HCT116 (cell line): ENCODE measurements around the gene SYTL3.

Experiments
- CBX3 ChIP-seq: IDR thresholded peaks from 2 replicates; pipeline ENCODE4 v1.6.1; 2012; ENCODE audit warnings: low read depth
- CEBPB ChIP-seq: IDR thresholded peaks from 2 replicates; pipeline ENCODE4 v1.6.1; 2012; ENCODE audit warnings: low read depth
- ELF1 ChIP-seq: IDR thresholded peaks from 2 replicates; pipeline ENCODE4 v1.6.1; 2012; ENCODE audit warnings: low read depth, borderline replicate concordance
- EZH2 ChIP-seq: fragments of 200-600 bp; sonication (generic); IDR thresholded peaks from 2 replicates; pipeline ENCODE4 v1.6.1; 2017; ENCODE audit warnings: antibody characterized with exemption, mixed run types
- FOSL1 ChIP-seq: IDR thresholded peaks from 2 replicates; pipeline ENCODE4 v1.6.1; 2012; ENCODE audit warnings: low read depth
- POLR2A ChIP-seq: IDR thresholded peaks from 2 replicates; pipeline ENCODE4 v1.7.0; 2011; ENCODE audit warnings: borderline replicate concordance; ENCODE audit not compliant: insufficient read depth, insufficient read length; ENCODE audit errors: extremely low read depth
- POLR2AphosphoS5 ChIP-seq: IDR thresholded peaks from 2 replicates; pipeline ENCODE4 v1.6.1; 2011; ENCODE audit warnings: mild to moderate bottlenecking, low read depth, low read length, moderate library complexity
- SIN3A ChIP-seq: IDR thresholded peaks from 2 replicates; pipeline ENCODE4 v1.6.1; 2012; ENCODE audit warnings: low read depth
- TCF7L2 ChIP-seq: IDR thresholded peaks from 2 replicates; pipeline ENCODE4 v1.7.0; 2011; ENCODE audit warnings: borderline replicate concordance, inconsistent platforms; ENCODE audit not compliant: insufficient read depth, insufficient read length; ENCODE audit errors: extremely low read depth
- ZFX ChIP-seq: fragments of 450-650 bp; IDR thresholded peaks from 2 replicates; pipeline ENCODE4 v1.6.1; 2017
- TF ChIP-seq, protein P1 (sequence below): IDR thresholded peaks from 2 replicates; pipeline ENCODE4 v1.6.1; 2012; ENCODE audit warnings: low read depth
- TF ChIP-seq, protein P2 (sequence below), 3 experiments: fragments of 200-600 bp in 1 of 3; sonication (generic) in 1 of 3; IDR thresholded peaks in 2 of 3; conservative IDR thresholded peaks in 1 of 3; 2 replicates each; pipeline ENCODE4 v1.5.1; 2012 to 2017; ENCODE audit warnings: low read depth in 2 of 3, low read length in 2 of 3, antibody characterized with exemption in 1 of 3, borderline replicate concordance in 1 of 3, control low read depth in 1 of 3, mild to moderate bottlenecking in 1 of 3, mixed read lengths in 1 of 3, mixed run types in 1 of 3, moderate library complexity in 1 of 3; ENCODE audit not compliant: insufficient read depth in 1 of 3

DNA sequence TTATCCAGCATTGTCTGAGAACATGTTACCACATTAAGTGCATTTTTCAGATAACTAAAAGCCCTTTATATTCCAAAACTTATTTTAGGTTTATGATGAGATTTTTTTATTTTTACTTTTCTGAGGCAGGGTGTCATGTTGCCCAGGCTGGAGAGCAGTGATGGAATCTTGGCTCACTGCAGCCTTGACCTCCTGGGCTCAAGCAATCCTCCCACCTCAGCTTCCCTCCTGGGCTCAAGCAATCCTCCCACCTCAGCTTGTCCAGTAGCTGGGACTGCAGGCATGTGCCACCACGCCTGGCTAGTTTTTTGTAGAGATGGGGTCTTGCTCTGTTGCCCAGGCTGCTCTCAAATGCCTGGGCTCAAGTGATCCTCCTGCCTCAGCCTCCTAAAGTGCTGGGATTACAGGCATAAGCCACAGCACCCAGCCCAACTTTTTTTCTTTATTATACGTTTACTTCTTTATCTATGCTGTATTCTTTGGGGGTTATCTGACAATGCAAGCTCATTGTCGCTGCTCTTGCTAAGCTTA lies 11.5 kb upstream of the SYTL3 start:
- TF ChIP-seq CBX3: no peak
- no peak for TF ChIP-seq CEBPB
- TF ChIP-seq POLR2A: no peak
- TF ChIP-seq, protein P1, sequence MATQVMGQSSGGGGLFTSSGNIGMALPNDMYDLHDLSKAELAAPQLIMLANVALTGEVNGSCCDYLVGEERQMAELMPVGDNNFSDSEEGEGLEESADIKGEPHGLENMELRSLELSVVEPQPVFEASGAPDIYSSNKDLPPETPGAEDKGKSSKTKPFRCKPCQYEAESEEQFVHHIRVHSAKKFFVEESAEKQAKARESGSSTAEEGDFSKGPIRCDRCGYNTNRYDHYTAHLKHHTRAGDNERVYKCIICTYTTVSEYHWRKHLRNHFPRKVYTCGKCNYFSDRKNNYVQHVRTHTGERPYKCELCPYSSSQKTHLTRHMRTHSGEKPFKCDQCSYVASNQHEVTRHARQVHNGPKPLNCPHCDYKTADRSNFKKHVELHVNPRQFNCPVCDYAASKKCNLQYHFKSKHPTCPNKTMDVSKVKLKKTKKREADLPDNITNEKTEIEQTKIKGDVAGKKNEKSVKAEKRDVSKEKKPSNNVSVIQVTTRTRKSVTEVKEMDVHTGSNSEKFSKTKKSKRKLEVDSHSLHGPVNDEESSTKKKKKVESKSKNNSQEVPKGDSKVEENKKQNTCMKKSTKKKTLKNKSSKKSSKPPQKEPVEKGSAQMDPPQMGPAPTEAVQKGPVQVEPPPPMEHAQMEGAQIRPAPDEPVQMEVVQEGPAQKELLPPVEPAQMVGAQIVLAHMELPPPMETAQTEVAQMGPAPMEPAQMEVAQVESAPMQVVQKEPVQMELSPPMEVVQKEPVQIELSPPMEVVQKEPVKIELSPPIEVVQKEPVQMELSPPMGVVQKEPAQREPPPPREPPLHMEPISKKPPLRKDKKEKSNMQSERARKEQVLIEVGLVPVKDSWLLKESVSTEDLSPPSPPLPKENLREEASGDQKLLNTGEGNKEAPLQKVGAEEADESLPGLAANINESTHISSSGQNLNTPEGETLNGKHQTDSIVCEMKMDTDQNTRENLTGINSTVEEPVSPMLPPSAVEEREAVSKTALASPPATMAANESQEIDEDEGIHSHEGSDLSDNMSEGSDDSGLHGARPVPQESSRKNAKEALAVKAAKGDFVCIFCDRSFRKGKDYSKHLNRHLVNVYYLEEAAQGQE: no peak
- no peak for TF ChIP-seq ZFX
- TF ChIP-seq EZH2: no peak
- TF ChIP-seq, protein P2, sequence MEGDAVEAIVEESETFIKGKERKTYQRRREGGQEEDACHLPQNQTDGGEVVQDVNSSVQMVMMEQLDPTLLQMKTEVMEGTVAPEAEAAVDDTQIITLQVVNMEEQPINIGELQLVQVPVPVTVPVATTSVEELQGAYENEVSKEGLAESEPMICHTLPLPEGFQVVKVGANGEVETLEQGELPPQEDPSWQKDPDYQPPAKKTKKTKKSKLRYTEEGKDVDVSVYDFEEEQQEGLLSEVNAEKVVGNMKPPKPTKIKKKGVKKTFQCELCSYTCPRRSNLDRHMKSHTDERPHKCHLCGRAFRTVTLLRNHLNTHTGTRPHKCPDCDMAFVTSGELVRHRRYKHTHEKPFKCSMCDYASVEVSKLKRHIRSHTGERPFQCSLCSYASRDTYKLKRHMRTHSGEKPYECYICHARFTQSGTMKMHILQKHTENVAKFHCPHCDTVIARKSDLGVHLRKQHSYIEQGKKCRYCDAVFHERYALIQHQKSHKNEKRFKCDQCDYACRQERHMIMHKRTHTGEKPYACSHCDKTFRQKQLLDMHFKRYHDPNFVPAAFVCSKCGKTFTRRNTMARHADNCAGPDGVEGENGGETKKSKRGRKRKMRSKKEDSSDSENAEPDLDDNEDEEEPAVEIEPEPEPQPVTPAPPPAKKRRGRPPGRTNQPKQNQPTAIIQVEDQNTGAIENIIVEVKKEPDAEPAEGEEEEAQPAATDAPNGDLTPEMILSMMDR (IDR thresholded peaks at IDR 0.05 in 2 of 3, conservative IDR thresholded peaks at IDR 0.05 in 1 of 3; ENCODE audit: borderline replicate concordance in 1 of 3, insufficient read depth in 1 of 3, low read depth in 2 of 3, low read length in 2 of 3): no peak
- no peak for TF ChIP-seq POLR2AphosphoS5
- no peak for TF ChIP-seq ELF1
- no peak for TF ChIP-seq TCF7L2
- no peak for TF ChIP-seq FOSL1
- no peak for TF ChIP-seq SIN3A
